SK-N-SH (cell line): Measurements from ENCODE around the gene KLC4.
A peak's percentile ranks its signal among the peaks of the same experiment; 100 is the strongest.

Experiments used
- CHD2 ChIP-seq: fragments of 150-350 bp; IDR thresholded peaks from 2 replicates; pipeline ENCODE4 v1.6.1; 2018; ENCODE audit warnings: low read length; ENCODE audit not compliant: partially characterized antibody
- EP300 ChIP-seq, 2 experiments: IDR thresholded peaks; 2 replicates each; pipeline versions ENCODE4 v1.4.0 to v1.6.1; 2012; ENCODE audit warnings: borderline replicate concordance in 1 of 2, low read depth in 1 of 2, low read length in 1 of 2
- EZH2phosphoT487 ChIP-seq: fragments of 200-600 bp; sonication (generic); IDR thresholded peaks from 2 replicates; pipeline ENCODE4 v1.6.1; 2017; ENCODE audit warnings: low read depth, mixed run types, mild to moderate bottlenecking, antibody characterized with exemption, moderate library complexity, borderline replicate concordance
- FOXM1 ChIP-seq: IDR thresholded peaks from 2 replicates; pipeline ENCODE4 v1.4.0; 2012; ENCODE audit warnings: low read depth, mild to moderate bottlenecking
- MXI1 ChIP-seq: IDR thresholded peaks from 2 replicates; pipeline ENCODE4 v1.6.1; 2012; ENCODE audit warnings: mild to moderate bottlenecking, low read depth, low read length, improper control_type of control experiment
- NFIC ChIP-seq: IDR thresholded peaks from 2 replicates; pipeline ENCODE4 v1.4.0; 2012; ENCODE audit warnings: borderline replicate concordance
- POLR2AphosphoS5 ChIP-seq: IDR thresholded peaks from 2 replicates; pipeline ENCODE4 v1.6.1; 2012; ENCODE audit warnings: low read depth, low read length
- RFX5 ChIP-seq: IDR thresholded peaks from 2 replicates; pipeline ENCODE4 v1.6.1; 2012; ENCODE audit warnings: mild to moderate bottlenecking, improper control_type of control experiment, low read length
- SIN3A ChIP-seq: IDR thresholded peaks from 2 replicates; pipeline ENCODE4 v1.6.1; 2012; ENCODE audit warnings: low read depth, mild to moderate bottlenecking, low read length, moderate library complexity, borderline replicate concordance
- TCF12 ChIP-seq: IDR thresholded peaks from 2 replicates; pipeline ENCODE4 v1.4.0; 2012
- TEAD4 ChIP-seq: IDR thresholded peaks from 2 replicates; pipeline ENCODE4 v1.4.0; 2012; ENCODE audit warnings: mild to moderate bottlenecking, borderline replicate concordance; ENCODE audit not compliant: insufficient read depth
- YY1 ChIP-seq: IDR thresholded peaks from 2 replicates; pipeline ENCODE4 v1.4.0; 2012; ENCODE audit warnings: low read depth, mild to moderate bottlenecking
- TF ChIP-seq, protein P1 (sequence below): fragments of 200-600 bp; sonication (generic); IDR thresholded peaks from 2 replicates; pipeline ENCODE4 v1.6.1; 2017; ENCODE audit warnings: antibody characterized with exemption, mild to moderate bottlenecking, moderate library complexity
- TF ChIP-seq, protein P2 (sequence below): IDR thresholded peaks from 2 replicates; pipeline ENCODE4 v1.6.1; 2012; ENCODE audit warnings: mild to moderate bottlenecking, low read depth, low read length, moderate library complexity

DNA sequence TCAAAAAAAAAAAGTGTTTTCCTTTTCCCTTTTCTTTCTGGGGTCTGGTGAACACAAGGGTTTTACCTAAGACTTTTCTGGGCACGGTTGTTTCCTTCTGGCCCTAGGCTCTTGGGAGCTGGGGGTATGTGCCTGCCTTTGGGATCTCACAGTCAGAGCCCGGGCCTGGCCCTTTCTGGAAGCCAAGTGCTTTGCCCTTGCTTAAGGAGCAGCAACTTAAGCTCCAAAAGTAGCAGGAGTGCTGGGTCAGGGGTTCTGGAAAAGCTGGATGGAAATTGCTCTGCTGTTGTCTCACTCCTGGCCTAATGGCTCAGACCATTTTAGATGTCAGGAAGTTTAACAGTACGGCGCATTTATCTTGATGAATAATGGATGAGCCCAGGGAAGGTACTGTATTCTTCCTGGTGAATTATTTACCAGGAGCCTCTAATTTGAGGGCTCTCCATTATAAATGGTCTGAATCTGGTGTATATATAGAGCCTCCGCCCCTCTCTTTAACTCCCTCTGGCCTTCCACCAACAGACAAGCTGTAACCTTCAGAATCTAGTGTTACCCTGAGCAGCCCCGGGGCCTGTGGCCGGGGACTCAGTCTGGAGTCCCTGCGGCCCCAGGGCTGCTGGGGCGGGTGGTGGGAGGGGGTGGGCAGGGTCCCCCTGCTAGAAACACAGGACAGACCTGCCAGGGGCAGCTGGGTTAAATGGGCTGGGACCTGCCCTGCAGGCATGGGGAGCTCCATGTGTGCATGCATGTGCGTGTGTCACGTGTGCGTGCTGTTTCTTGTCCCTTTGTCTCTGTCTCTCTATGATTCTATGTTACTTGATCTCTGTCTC is 54.2 kb downstream of the KLC4 start:
- TF ChIP-seq SIN3A (no peak), CHD2 (no peak), POLR2AphosphoS5 (no peak), NFIC (no peak), YY1 (no peak), RFX5 (no peak), TEAD4 (no peak), TCF12 (no peak), EZH2phosphoT487 (no peak), FOXM1 (no peak), EP300 (IDR thresholded peaks at IDR 0.05; ENCODE audit: borderline replicate concordance in 1 of 2, low read depth in 1 of 2, low read length in 1 of 2) (no peak), MXI1 (peak; percentile 64)
- TF ChIP-seq, protein P1, sequence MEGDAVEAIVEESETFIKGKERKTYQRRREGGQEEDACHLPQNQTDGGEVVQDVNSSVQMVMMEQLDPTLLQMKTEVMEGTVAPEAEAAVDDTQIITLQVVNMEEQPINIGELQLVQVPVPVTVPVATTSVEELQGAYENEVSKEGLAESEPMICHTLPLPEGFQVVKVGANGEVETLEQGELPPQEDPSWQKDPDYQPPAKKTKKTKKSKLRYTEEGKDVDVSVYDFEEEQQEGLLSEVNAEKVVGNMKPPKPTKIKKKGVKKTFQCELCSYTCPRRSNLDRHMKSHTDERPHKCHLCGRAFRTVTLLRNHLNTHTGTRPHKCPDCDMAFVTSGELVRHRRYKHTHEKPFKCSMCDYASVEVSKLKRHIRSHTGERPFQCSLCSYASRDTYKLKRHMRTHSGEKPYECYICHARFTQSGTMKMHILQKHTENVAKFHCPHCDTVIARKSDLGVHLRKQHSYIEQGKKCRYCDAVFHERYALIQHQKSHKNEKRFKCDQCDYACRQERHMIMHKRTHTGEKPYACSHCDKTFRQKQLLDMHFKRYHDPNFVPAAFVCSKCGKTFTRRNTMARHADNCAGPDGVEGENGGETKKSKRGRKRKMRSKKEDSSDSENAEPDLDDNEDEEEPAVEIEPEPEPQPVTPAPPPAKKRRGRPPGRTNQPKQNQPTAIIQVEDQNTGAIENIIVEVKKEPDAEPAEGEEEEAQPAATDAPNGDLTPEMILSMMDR, result no peak
- TF ChIP-seq, protein P2, sequence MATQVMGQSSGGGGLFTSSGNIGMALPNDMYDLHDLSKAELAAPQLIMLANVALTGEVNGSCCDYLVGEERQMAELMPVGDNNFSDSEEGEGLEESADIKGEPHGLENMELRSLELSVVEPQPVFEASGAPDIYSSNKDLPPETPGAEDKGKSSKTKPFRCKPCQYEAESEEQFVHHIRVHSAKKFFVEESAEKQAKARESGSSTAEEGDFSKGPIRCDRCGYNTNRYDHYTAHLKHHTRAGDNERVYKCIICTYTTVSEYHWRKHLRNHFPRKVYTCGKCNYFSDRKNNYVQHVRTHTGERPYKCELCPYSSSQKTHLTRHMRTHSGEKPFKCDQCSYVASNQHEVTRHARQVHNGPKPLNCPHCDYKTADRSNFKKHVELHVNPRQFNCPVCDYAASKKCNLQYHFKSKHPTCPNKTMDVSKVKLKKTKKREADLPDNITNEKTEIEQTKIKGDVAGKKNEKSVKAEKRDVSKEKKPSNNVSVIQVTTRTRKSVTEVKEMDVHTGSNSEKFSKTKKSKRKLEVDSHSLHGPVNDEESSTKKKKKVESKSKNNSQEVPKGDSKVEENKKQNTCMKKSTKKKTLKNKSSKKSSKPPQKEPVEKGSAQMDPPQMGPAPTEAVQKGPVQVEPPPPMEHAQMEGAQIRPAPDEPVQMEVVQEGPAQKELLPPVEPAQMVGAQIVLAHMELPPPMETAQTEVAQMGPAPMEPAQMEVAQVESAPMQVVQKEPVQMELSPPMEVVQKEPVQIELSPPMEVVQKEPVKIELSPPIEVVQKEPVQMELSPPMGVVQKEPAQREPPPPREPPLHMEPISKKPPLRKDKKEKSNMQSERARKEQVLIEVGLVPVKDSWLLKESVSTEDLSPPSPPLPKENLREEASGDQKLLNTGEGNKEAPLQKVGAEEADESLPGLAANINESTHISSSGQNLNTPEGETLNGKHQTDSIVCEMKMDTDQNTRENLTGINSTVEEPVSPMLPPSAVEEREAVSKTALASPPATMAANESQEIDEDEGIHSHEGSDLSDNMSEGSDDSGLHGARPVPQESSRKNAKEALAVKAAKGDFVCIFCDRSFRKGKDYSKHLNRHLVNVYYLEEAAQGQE, result no peak
